Measurements from ENCODE around the gene CAPN11.
"Not testable (repeated sequence)": the region's sequence is repeated elsewhere in the genome, so short reads cannot be mapped to it uniquely, and the experiment has no call there.

The CAPN11 gene

DNA sequence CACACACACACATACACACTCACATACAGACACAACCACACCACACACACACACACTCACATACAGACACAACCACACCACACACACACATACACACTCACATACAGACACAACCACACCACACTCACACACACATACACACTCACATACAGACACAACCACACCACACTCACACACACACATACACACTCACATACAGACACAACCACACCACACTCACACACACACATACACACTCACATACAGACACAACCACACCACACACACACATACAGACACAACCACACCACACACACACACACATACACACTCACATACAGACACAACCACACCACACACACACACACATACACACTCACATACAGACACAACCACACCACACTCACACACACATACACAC, 23.2 kb downstream of the CAPN11 start:
- DNase-seq (ENCODE audit: low read depth): not testable (repeated sequence)

GRCh38 chr6:44182911-44183390, 24.3 kb downstream of the CAPN11 start:
- no peak for DNase-seq (ENCODE audit: low read depth)

DNA sequence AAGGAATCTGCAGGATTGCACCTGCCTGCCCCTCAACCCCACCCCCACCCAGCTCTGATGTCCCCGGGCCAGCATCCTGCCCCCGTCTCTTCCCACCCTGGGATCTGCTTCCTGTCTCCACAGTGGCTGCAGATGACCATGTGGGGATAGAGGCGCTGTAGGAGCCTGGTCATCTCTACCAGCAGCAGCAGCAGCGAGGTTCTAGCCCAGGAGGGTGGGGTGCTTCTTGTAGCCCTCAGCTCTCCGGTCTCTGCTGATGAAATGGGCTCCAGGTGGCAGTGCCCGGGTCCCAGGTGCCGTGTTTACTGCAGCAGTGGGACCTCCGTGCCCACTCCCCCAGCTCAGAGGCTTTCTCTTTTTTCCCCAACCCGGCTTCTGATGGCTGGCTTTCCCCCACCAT, 25.2 kb downstream of the CAPN11 start:
- DNase-seq (ENCODE audit: low read depth): no peak

GRCh38 chr6:44185356-44185755, 26.7 kb downstream of the CAPN11 start:
- DNase-seq (ENCODE audit: low read depth): not testable (repeated sequence)

GRCh38 chr6:44185953-44186634, 27.5 kb downstream of the CAPN11 start:
- no peak for DNase-seq (ENCODE audit: low read depth)

GRCh38 chr6:44186635-44187025, 28.0 kb downstream of the CAPN11 start:
- DNase-seq (ENCODE audit: low read depth): no peak

GRCh38 chr6:44188819-44189218, 30.2 kb downstream of the CAPN11 start:
- no peak for DNase-seq (ENCODE audit: low read depth)

DNA sequence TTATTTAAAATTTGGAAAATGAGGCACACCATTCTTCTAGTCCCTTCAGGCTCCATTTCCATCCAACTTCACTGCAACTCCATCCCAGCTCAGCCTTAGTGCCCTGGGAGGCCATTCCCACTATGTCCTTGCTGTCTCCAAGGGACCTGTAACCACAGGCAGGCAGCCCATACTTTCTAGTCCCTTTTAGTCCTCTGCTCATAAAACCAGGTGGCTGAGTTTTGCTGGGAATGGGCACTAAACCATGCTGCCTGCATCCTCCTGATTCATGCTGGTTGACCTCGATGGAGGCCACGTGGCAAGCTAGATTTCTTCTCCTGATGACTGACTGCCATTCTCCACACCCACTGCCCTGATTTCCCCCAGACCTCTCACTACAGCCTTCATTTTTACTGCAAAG, 30.6 kb downstream of the CAPN11 start:
- DNase-seq (ENCODE audit: low read depth): no peak

- no peak for DNase-seq (ENCODE audit: low read depth)
Measured at GRCh38 chr6:44190715-44191114, 32.1 kb downstream of the CAPN11 start.

DNA sequence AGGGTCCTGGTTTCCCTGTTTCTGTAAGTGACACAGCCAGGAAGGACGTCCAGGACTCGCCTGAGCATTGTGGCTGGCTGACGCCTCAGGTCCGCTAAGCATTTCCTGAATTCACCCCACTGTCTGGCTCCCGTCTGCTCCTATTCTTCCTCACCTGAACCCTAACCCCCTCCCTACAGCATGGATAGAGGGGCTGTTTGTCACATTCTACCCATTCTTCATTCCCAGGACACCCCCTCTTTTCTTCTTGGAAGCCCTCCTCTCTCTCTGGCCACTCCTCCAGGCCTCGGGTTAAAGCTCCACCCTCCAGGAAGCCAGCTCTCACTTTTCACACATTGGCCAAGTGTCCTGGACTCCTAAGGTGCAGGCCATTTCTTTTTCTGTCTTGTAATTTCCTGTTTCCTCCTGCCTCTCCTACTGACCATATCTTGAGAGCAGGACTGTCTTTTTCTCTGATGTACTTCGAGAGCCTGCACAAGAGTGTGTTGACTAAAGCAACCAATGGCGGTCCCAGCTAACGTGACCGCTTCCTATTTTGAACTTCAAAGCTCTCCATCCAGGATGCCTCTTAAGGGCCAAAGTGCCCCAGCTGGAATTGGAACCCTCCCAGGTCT, 33.9 kb downstream of the CAPN11 start:
- DNase-seq (ENCODE audit: low read depth): no peak

DNA sequence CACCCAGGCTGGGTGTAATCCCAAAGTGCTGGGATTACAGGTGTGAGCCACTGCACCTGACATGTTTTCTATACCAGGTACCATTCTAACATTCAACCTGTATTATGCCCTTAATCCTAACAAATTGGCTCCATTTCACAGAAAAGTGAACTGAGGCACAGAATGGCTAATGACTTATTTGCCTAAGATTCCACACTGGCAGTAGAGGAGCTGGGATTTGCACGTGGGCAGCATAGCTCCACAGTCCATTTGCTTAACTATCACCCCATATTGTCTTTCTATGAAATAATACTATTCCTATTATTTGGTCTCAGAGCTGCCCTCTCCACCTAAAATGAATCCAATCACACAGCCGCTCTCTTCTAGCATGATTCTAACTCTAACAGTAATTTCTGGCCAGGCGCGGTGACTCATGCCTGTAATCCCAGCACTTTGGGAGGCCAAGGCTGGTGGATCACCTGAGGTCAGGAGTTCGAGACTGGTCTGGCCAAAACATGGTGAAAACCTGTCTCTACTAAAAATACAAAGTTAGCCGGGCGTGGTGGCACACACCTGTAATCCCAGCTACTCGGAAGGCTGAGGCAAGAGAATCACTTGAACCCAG, 34.8 kb downstream of the CAPN11 start:
- no peak for DNase-seq (ENCODE audit: low read depth)

GRCh38 chr6:44194326-44194725, 35.7 kb downstream of the CAPN11 start:
- DNase-seq (ENCODE audit: low read depth): no peak

DNA sequence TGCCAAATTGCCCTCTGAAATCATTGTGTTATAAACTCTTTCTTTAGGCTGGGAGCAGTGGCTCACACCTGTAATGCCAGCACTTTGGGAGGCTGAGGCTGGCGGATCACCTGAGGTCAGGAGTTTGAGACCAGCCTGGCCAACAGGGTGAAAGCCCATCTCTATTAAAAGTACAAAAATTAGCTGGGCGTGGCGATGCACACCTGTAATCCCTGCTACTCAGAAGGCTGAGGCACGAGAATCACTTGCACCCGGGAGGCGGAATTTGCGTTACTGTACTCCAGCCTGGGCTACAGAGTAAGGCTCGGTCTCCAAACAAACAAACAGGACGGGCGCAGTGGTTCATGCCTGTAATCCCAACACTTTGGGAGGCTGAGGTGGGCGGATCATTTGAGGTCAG, 37.7 kb downstream of the CAPN11 start:
- DNase-seq (ENCODE audit: low read depth): not testable (repeated sequence)

- no peak for DNase-seq (ENCODE audit: low read depth)
Measured at GRCh38 chr6:44198684-44199083, 40.1 kb downstream of the CAPN11 start.

GRCh38 chr6:44199883-44200282, 41.3 kb downstream of the CAPN11 start:
- DNase-seq (ENCODE audit: low read depth): no peak

DNA sequence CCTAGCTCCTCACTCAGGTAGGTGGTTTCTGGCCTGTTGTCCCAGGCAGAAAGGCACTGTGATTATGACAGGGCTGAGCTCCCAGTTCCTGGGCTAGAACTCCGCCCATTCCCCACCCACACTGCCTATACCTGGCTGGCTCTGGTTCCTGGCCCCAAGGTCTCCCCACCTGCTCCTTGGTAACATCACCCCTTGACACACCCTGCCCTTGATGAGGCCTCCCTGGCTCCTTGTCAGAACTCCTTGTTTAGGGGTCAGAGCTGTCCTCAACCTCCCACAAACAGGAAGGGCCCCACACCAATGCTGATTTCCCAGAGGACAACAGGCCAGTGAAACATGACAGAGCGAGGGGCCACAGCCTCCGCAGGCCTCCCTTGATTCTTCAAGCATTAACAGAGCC, 42.6 kb downstream of the CAPN11 start:
- DNase-seq (ENCODE audit: low read depth): no peak

GRCh38 chr6:44201638-44202303, 43.2 kb downstream of the CAPN11 start:
- DNase-seq (ENCODE audit: low read depth): no peak

DNA sequence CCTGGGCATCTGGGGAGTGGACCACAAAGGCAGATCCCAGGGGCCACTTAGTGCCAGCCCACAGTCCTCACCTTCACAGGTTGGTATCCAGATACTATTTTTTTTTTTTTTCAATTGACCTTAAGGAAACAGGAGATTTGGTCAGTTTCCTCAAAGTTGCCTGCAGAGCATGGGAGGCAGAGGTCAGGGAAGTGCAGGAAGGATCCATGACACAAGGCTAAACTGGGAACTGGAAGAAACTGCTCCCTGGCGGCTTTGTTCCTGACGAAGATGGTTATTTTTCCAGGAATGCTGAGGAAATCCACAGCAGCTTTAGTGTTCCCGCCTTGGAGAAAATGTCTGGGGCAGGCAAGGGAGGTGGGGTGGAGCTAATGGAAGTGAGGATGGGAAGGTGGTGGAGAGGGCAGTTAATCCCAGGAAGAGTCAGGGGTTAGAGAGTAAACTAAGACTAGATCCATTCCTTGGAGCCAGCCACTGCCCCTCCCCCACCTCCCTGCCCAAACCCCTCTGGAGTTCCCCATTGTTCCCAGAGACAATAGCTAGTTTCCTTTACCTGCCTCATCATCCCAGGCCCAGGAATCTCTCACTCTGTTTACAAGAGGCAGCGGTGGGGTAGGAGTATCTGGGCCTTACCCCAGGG, 43.8 kb downstream of the CAPN11 start:
- no peak for DNase-seq (ENCODE audit: low read depth)

DNA sequence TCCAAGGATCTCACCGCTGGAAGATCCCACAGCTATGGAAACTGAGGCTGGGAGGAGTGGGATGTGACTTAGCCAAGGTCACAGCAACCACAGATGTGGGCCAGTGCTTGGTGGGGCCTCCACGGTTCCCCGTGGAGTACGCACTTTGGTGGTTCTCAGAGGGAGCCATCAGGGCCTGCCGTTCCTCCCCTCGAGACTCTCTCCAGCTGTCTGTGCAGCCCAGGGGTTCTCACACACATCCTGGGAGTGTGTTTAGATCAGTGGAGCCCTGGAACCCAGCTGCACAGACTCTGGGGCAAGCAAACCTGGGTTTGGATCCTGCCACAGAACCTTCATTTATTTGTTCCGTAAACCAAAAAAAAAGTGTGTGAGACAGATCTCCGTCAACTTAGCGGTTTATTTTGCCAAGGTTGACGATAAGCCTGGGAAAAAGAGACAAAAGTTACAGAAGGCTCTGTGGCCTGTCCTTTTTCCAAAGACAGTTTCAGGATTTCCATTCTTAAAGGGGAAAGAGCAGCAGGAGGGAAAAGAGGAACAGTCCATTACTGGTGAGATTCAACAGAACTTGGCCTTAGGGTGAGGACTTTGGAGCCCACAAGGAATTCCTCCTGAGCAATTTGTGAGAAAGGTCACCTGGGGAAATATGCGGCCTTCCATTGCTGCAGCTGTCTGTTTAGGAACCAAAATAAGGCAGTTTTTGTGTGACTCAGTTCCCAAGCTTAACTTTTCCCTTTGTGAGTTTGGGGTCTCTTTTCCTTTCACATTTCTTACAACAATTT, 44.5 kb downstream of the CAPN11 start:
- DNase-seq (ENCODE audit: low read depth): no peak

DNA sequence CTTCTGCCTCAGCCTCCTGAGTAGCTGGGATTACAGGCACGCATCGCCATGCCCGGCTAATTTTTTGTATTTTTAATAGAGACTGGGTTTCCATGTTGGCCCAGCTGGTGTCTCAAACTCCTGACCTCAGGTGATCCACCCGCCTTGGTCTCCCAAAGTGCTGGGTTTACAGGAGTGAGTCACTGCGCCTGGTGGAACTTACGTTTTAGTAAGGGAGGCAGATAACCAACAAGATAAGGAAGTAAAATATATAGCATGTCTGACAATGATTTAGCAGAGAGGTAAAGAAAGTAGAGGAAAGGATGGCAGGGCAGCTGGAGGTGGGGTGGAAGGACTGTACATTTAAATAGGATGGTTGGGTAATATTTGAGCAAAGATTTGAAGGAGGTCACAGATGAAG, 45.3 kb downstream of the CAPN11 start:
- no peak for DNase-seq (ENCODE audit: low read depth)

DNA sequence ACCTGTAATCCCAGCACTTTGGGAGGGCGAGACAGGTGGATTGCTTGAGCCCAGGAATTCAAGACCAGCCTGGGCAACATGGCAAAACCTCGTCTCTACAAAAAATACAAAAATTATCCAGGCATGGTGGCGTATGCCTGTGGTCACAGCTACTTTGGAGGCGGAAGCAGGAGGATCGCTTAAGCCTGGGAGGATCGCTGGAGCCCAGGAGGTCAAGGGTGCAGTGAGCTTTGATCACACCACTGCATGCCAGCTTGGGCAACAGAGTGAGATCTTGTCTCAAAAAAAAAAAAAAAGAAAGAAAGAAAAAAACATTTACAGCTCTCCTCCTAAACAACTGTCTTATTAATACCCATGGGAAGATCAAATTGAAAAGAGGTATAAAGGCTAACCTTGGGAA, 49.3 kb downstream of the CAPN11 start:
- DNase-seq (ENCODE audit: low read depth): no peak

DNA sequence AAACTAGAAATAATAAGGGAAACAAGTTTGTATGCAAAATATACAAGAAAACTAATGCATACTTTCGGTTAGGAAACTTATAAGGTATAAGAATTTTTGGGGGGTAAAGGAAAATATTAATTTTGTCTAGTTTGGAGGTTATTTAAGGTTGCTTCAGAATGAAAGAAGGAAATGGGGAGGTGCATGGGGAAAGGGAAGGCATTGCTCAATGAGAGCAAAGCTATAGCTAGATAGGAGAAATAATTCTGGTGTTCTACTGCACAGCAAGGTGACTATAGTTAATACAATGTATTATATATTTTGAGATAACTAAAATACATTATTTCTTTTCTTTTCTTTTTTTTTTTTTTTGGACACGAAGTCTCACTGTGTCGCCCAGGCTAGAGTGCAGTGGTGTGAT, 52.7 kb downstream of the CAPN11 start:
- no peak for DNase-seq (ENCODE audit: low read depth)
